ENCODE data around the gene E2F4.

E2F4 gene

DNA sequence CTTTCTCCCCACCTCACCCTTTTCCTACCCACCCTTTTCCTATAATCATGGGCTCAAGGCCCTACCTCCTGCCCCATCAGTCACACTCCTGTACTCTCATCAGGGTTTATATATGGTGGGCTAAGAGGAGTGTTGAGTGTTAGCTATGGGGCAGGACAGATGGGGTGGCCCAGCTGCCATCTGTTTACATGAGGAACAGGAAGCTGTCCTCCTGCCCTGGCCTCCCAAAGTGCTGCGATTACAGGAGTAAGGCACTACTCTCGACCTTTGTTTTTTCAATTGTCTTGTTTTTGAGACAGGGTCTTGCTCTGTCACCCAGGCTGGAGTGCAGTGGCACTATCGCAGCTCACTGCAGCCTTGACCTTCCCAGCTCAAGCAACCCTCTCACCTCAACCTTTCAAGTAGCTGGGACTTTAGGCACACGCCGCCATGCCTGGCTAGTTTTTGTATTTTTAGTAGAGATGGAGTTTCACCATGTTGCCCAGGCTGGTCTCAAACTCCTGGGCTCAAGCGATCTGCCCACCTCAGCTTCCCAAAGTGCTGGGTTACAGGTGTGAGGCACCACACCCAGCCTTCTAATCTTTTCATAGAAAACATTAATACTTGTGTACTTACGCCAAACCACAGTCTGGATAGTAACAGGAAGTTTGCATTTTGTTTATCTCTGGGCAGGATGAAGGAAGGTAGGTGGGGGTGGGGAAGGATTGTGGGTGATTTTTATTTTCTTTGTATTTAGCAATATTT, 33.9 kb upstream of the E2F4 start:
- FAIRE-seq: no peak

DNA sequence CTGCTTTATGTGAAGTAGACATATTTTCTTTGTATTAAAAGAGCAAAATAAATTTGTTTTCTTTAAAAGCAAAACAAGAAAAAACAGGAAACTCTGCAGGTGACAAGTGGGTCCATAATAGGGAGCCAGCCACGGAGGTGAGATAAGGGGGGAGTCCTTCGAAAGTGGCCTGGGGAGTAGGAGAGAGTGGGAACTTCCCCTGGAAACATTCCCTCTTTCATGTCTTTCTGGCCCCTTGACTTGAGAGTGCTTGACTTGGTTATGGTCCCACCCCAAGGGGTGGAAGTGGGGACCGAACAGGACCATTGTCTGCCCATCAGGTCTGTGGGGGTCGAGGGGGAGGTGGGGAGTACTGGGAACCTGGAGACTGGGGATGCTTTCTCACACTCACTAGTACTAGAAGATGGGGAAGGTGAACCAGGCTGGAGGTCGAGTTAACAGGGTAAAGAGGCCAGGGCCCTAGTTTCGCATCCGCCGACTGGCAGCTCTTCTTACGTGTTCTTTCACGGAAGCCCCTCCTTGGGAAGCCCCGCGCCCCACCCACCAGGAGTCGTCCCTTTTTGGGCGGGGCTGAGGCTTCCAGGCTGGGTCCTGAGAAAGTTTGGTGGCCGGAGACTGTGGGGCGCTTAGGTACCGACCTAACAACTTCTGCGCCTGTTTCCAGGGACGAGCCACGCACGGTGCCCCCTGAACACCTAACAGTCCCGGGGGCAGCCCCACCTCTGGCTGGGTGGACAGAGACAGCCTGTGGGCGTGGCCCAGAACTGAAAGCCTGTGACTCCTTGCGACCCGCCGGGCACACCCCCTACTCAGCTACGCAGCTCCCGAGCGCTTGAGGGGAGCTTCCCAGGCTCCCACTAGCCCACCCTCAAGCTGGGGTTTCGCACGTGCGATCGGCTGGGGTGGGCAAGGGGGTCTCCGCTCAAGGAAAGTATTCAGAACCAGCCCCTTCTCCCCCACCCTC, 33.0 kb upstream of the E2F4 start:
- no peak for FAIRE-seq

DNA sequence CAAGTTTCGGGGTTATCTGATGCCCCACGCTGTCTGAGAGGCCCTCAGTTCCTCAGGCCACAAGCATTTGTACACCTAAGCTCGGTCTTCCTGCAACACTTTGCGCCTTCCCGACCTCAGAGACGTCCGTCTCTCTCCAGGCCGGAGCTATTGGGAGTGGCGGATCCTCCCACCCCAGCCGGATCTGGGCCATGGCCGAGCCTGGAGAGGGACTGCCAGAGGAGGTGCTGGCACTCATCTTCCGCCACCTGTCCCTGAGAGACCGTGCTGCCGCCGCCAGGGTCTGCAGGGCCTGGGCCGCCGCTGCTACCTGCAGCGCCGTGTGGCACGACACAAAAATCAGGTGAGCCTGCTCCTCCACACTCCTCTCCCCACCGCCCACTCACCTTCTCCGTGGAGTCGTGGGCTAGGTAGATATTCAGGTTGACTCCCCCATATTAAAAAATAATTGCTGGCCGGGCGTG, 30.3 kb upstream of the E2F4 start:
- FAIRE-seq: no peak

DNA sequence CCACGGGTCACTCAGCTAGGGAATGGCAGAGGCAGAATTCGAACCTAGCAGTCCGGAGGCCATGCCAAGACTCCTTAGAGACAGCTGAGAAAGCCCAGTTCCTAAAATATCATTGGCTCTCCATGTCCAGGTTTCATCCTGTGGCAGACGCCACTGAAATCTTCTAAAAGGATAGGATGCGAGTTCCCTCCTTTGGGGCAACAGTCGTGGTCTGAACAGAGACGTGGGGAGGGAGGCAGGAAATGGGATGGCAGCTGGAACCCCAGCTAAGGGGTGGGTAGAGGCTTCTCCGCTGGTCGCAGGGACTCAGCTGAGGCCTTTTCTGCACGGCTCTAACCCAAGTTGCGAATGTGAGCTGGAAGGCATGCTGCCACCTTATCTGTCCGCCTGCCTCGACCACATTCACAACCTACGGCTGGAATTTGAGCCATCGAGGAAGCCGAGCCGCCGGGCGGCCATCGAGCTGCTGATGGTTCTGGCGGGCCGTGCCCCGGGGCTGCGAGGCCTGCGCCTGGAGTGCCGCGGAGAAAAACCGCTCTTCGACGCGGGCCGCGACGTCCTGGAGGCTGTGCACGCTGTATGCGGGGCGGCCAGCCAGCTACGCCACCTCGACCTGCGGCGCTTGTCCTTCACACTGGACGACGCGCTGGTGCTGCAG, 29.3 kb upstream of the E2F4 start:
- FAIRE-seq: peak; percentile 28

DNA sequence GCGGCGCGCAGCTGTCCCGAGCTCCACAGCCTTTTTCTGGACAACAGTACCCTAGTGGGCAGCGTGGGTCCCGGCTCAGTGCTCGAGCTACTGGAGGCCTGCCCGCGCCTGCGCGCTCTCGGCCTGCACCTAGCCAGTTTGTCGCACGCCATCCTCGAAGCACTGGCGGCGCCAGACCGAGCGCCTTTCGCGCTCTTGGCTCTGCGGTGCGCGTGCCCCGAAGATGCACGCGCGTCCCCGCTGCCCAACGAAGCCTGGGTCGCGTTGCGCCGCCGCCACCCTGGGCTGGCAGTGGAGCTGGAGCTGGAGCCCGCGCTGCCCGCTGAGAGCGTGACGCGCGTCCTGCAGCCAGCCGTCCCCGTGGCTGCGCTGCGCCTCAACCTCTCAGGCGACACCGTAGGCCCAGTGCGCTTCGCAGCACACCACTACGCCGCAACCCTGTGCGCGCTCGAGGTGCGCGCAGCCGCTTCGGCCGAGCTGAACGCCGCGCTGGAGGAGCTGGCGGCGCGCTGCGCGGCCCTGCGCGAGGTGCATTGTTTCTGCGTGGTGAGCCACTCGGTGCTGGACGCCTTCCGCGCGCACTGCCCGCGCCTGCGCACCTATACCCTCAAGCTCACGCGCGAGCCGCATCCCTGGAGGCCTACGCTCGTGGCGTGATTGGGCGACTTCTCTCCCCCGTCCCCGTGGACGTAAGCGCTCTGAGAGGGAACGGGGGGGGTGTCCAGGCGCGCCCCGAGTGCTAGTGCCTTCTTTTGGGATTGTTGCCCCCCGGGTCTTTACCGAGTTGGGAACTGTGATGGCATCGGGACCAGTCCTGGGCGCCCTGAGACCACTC, 28.6 kb upstream of the E2F4 start:
- FAIRE-seq: no peak

DNA sequence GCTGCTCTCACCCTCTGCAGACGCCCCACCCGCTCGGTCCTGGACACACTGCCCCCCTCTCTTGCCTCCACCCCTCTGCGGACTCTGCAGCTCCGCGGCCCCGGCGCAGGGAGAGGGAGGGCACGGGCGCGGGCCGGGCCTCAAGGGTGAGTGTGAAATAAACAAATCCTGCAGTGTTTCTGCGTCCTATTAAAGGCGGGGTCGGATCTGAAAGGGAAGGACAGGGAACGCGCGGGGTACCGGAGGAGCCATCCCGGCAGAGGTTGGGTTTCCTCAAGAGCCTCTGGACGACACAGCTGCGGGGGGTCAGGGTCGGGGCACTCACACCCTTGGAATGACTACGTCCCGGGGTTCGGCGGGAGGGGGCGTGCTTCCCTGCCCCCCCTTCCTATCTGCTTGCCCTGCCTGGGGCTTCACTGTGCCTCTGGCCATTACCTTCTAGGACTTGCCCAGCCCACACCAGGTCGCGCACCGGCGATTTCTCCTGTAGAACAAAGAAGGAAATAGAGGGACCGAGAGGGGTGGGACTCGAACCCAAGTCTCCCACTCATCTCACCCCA, 27.9 kb upstream of the E2F4 start:
- no peak for FAIRE-seq

DNA sequence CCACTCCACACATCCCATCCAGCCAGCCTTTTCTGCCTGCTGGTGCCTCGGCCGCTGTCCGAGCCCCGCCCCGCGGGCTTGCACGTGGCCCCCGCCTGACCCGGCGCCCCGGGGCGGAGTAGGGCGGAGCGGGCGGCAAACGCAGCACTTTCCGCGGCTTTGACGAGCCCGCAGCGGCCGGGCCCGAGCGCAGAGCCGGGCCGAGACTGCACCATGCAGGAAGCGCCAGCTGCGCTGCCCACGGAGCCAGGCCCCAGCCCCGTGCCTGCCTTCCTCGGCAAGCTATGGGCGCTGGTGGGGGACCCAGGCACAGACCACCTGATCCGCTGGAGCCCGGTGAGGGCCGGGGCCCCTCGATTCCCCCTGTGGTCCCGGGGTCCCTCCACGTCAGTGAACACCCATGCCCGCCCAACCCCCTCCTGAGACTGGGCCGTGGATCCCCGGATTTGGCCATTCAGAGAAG, 27.3 kb upstream of the E2F4 start, which contains the start of gene HSF4:
HSF4 (plus strand) TSS at position 147 of the 463 bp plus-strand sequence; CDS start at position 214, 67 bp downstream.
- FAIRE-seq: no peak

DNA sequence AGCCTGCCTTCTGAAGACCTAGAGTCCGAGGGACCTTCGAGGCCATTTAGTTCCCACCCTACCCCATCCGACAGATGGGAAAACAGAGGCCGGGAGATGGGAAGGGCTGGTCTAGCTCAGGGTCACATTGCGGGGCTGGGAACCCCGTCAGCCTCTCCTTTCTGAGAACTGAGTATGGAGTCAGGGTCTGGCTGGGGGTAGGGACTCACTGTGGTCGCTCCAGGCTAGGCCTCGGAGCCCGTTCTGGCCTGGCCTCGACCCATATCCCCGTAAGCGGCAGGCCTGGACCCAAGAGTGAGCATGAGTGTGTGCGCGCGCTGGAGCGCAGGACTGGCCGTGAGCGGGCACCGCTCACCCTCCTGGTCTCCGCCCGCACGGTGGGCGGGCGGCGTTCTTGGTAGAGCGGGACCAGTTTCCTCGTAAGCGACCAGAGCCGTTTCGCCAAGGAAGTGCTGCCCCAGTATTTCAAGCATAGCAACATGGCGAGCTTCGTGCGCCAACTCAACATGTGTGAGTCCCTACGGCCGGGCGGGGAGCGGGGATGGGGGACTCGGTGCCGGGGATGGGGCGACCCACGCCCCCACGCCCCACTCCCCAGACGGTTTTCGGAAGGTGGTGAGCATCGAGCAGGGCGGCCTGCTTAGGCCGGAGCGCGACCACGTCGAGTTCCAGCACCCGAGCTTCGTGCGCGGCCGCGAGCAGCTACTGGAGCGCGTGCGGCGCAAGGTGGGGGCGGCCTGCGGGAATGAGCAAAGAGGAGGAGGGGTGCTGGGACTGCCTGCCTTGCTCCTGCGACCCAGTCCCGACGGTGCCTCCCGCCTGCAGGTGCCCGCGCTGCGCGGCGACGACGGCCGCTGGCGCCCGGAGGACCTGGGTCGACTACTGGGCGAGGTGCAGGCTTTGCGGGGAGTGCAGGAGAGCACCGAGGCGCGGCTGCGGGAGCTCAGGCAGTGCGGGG, 26.6 kb upstream of the E2F4 start:
- no peak for FAIRE-seq

DNA sequence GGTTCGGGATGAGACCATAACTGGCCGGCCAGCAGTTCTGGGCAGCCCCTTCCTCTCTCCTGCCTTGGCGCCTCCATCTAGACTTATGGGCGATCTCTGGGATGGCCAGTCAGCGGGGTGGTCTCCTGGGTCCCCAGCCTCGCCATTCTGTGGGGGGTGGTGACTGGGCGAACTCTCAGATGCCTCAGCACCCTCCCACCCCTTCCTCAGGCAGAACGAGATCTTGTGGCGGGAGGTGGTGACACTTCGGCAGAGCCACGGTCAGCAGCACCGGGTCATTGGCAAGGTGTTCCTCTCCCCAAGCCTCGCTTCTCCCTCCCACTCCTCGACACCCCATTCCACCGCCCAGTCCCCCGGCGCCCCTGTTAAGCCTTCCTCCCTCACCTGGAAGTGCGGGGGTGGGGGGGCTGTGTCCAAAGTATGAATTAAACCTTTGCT, 25.8 kb upstream of the E2F4 start:
- no peak for FAIRE-seq

DNA sequence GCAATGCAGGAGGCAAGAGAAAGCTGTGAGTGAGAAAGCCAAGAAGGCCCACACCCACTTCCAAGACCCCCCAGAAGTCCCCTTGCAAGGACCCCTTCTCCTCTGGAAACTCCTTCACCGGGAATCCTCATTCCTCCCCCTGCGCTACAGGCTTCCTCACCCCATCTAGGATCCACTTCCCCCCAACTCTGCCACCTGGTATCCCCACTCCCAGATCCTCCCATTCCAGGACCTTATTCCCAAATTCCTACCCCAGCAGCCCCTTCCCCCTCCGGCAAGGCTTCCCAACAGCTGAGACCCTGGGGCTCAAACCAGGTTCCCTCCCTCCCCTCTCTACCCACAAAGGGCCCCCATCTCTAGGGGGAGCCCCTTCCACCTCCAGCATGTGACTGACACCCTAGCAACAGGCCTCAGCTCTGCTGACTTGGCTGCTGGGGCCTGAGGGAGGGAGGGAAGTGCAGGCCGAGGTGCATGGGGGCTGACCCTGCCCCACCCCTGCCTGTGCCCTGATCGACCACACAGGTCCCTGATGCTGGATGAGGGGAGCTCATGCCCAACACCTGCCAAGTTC, 25.3 kb upstream of the E2F4 start:
- no peak for FAIRE-seq

DNA sequence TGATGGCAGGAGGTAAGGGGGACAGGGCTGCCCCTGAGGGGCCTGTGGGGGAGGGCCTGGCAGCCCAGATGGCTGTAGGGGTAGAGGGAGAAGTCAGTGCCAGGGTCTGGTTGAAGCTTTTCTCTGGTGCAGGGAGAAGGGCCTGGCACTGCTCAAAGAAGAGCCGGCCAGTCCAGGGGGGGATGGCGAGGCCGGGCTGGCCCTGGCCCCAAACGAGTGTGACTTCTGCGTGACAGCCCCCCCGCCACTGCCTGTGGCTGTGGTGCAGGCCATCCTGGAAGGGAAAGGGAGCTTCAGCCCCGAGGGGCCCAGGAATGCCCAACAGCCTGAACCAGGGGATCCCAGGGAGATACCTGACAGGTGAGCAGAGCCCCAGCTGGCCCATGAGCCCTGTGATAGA, 24.4 kb upstream of the E2F4 start:
- FAIRE-seq: no peak

DNA sequence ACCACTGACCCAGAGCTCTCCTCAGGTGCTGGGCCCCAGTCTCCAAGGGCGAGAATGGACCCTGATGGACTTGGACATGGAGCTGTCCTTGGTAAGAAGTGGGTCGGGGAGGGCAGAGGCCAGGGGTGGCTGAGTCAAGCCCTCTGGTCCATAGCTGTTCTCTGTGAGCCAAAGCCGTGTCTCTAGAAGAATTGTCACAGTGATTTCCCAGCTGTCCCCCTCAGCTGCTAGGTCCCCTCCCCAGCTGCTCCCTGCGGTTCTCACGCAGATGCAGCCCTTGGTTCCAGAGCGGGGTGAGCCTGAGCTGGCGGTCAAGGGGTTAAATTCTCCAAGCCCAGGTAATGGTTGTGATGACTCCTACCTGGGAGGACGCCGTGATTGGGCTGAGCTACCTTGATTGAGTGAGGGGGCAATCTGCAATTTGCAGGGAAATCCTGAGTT, 22.9 kb upstream of the E2F4 start:
- FAIRE-seq: no peak

DNA sequence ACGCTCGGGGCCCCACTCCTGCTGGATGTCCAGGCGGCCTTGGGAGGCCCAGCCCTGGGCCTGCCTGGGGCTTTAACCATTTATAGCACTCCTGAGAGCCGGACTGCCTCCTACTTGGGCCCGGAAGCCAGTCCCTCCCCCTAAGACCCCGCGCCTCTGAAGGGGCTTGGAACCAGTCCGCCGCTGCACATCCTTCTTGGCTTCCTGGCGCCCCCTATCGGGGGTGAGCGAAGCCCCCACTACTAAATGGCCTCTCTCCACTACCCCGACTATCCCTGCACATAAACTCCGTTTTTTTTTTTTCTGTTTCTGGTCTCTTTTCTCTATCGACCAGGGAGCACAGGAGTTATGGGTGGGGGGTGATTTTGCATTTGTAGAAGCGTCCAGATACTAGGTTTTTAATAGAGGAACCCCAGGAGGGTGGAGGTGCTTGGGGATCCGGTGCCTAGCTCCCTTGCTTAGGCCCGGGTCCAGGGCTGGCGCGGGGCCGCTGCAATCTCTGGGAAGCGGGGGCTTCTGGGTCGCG, 22.2 kb upstream of the E2F4 start:
- FAIRE-seq: no peak

DNA sequence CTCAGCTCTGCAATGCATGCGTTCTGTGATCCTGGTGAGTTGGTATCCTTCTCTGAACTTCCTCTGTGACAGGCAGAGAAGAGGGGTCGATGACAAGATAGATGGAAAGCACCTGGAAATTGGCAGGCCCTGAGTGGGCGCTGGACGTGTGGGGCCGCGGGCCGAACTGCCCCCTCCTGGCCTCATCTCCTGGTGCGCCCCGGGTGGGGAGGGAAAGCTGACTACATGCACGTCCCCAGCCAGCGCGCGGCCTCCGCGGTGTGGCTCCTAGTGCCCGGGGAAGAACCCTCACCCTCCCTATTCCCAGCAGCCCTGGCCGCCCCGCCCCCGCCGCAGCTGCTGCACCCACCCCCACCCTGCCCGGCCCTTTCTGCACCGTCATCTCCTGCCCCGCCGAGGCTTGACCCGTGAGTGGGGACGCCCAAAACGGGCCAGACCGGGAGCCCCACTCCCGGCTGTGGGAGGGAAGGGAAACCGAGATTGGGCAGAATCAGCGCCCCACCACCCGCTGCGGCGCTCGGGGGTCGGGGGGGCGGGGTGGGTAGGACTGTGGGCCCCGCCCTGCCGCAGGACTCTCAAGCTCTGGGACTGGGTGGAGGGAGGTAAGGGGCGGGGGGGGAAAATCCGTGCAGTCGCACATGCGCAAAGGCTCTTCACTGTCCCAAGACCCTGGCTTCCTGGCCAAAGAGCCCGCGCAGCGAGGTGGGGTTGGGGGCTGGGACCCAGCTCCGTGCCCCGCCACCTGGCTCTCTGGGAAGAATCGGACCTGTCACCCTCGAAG, 21.6 kb upstream of the E2F4 start, which contains the start of gene NOL3:
NOL3 (plus strand) TSS at position 371 of the 781 bp plus-strand sequence.
- FAIRE-seq: no peak

DNA sequence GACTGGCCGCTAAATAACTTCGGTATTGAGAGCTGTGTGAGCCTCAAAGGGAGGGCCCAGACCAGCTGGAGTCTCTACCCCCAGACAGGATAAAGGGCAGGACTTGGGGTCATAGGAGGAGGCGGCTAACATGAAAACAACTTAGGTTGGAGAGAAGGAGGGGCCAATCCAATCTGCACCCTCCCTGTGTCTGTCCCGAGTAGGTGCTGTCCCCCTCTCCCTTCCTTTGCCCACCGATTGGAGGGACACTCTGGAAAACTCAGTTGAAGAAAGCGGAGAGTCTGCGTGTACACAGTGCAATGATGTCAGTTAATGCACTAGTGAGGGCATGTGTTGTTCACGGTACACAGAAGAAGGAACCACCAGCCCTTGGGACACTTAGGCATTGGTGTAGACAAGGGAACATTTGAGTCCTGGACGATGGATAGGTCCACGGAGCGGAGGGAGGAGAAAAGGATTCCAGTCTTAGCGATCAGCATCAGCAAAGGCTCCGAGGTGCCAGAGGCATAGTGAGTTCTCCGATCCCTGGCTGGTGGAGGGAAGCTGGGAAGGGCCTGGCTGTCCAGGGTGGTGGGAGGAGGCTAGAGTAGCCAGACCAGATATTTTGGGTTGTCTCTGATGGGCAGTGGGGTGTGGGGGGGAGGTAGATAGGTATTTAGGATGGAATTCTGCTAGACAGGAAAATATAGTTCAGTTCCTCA, 20.9 kb upstream of the E2F4 start:
- no peak for FAIRE-seq

DNA sequence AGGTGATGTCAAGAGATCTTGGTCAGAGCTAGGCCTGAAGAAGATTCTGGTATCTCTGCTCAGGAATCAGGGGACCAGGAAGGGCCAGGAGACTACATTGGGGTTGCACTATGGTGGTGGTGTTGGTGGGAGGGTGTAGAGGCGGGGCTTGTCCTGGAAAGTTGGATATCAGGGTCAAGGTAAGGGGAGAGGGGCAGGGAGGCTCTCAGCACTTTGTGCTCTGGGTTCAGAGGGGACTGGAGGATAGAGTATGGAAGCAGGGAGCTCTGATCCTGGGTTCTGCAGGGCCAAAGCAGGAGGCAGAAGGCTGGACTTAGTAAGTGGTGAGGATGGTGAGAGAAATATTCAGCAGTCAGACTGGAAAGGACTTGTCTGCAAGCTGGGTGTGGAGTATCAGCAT, 18.6 kb upstream of the E2F4 start:
- FAIRE-seq: no peak

DNA sequence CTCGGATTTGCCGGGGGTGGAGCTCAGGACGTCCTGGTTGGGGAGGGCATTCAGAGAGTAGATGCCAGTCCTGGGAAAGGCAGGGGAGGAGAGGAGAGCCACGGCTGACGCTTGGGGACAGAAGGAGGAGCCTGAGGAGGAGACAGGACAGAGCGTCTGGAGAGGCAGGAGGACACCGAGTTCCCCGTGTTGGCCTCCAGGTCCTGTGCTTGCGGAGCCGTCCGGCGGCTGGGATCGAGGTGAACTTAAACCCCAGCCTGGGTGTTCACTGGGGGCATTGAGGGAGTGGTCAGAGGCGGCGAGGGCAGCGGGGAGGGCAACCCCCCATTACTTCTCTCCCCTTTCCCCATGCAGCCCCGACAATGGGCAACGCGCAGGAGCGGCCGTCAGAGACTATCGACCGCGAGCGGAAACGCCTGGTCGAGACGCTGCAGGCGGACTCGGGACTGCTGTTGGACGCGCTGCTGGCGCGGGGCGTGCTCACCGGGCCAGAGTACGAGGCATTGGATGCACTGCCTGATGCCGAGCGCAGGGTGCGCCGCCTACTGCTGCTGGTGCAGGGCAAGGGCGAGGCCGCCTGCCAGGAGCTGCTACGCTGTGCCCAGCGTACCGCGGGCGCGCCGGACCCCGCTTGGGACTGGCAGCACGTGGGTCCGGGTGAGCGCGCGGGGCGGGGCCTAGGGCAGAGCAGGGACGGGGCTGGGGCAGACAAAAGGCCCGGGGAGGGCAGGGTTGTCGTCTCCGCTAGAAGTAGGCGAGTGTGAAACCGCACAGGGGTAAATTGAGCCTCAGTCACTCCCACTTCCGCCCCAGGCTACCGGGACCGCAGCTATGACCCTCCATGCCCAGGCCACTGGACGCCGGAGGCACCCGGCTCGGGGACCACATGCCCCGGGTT, 17.9 kb upstream of the E2F4 start:
- FAIRE-seq: no peak

All from TTC549 (cell line).